ENCODE results near the gene CILP2.
A peak's percentile ranks its signal among the peaks of the same experiment; 100 is the strongest.

Gene CILP2

DNA sequence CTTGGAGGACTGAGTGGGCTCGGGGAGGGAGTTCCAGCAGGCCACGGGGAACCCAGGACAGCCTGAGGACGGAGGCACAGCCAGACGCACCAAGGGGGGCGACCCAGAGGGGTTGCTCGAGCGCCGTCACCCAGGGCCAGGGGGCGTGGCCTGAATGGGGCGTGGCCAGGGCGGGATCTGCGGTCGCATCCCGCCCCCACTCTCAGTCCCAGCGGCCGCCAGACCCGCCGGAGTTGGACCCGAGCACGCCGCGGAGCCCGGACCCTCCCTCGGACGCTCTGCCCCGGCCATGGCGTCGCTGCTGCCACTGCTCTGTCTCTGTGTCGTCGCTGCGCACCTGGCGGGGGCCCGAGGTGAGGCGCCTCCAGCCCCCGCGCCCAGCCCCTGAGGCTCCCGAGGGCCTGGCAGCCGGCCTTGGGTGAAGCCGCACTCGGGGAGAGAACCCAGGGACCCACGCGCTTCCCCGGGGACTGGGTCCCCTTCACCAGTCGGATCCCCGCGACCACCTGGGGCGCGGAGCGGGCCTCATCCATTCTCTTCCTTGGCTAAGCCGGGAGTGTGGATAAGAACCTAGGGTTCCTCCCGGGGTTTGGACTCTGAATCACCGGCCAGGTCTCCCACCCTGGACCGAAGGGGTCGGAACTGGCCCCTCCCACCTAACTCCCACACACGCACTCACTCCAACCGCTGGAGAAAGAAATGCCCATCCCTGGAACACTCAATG is at the start of gene CILP2:
Gene CILP2, plus strand, starts transcription at position 205 of the 724 bp plus-strand sequence. Its CDS starts 85 bp downstream, at position 290.
- DNase-seq (ENCODE audit: low read depth, low spot score), result no peak
- H3K4me3 ChIP-seq, result peak within 1 kb of the TSS; percentile 56
- H3K27ac ChIP-seq, result no peak within 1 kb of the TSS
- TF ChIP-seq EZH2 (IDR thresholded peaks at IDR 0.05) (no peak), FOXP2 (optimal IDR thresholded peaks at IDR 0.05; ENCODE audit: control extremely low read depth, extremely low read length, insufficient read depth) (no peak), POLR2AphosphoS5 (IDR thresholded peaks at IDR 0.05; ENCODE audit: borderline replicate concordance, low read depth, low read length) (no peak)
- no peaks in the 10 kb centered on the region for H3K9me3 ChIP-seq (ENCODE audit: low read depth, low read length)
- H3K36me3 ChIP-seq (ENCODE audit: insufficient read depth, low read length), result no peaks in the 10 kb centered on the region
- no peak within 1 kb of the TSS for H3K9ac ChIP-seq (ENCODE audit: insufficient read length)

- H3K27ac ChIP-seq, result peak overlapping the region; percentile 96
- peak overlapping the region; percentile 69 for H3K9ac ChIP-seq (ENCODE audit: insufficient read length)
- H3K36me3 ChIP-seq (ENCODE audit: insufficient read depth, low read length), result peaks cover 26% of the 10 kb centered on the region; the same call in 1 of the 2 replicates
- no peaks in the 10 kb centered on the region for H3K9me3 ChIP-seq (ENCODE audit: low read depth, low read length)
- TF ChIP-seq EZH2 (IDR thresholded peaks at IDR 0.05) (no peak), POLR2AphosphoS5 (IDR thresholded peaks at IDR 0.05; ENCODE audit: borderline replicate concordance, low read depth, low read length) (no peak), FOXP2 (optimal IDR thresholded peaks at IDR 0.05; ENCODE audit: control extremely low read depth, extremely low read length, insufficient read depth) (no peak)
- peak overlapping the region; percentile 67 for H3K4me3 ChIP-seq
- peak; percentile 70 for DNase-seq (ENCODE audit: low read depth, low spot score)
Observed at GRCh38 chr19:19488875-19489690, 49.0 kb upstream of the CILP2 start.

DNA sequence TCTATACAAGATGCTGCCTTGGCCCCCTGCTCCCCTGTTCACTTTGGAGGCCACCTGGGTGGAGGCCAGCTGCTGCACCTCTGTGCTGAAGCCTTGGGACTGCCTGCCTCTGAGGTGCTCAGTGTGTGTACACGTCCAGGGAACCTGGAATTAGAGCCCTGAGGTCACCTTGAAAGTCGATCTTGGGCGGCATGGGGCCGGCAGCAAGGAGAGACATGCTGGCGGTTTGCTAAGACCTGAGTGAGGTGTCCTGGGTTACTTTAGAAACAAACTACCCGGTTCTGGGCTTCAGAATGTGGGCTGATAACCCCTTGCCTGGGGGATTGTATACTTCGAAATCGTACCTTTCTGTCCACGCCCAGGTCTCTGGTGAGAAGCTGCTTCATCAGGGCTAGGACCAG is 48.3 kb upstream of the CILP2 start:
- no peak overlapping the region for H3K9ac ChIP-seq (ENCODE audit: insufficient read length)

DNA sequence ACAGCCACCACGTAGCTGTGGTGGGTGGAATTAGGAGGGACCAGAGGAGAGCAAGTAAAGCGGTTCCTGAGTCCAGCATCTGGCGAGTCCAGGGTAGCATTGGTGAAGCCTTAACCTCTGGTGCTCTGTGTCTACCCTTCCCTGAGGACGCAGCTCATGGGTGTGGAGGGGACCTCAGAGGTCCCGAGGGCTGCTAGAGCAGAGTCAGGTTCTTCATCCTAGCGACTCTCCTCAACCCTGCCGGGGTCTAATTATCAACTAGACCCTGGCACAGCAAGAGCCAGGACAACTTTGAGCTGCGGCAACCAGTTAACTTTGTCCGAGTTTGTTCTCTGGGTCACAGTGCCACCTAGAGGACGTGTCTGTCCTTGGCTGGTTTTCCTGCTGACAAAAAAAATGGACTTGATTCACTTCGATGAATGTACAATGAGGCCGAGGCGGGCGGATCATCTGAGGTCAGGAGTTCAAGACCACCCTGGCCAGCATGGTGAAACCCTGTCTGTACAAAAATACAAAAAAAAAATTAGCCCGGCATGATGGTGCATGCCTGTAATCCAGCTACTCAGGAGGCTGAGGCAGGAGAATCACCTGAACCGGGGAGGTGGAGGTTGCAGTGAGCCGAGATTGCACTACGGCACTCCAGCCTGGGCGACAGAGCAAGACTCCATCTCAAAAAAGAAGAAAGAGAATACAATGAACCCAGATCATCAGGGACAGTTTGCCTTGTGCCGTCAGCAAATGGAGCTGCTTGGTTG is 47.7 kb upstream of the CILP2 start:
- peak overlapping the region; percentile 96 for H3K27ac ChIP-seq
- no peaks in the 10 kb centered on the region for H3K9me3 ChIP-seq (ENCODE audit: low read depth, low read length)
- peak; percentile 30 for DNase-seq (ENCODE audit: low read depth, low spot score)
- H3K36me3 ChIP-seq (ENCODE audit: insufficient read depth, low read length), result peaks cover 35% of the 10 kb centered on the region; the same call in 1 of the 2 replicates
- no peak overlapping the region for H3K9ac ChIP-seq (ENCODE audit: insufficient read length)
- H3K4me3 ChIP-seq, result no peak overlapping the region
- TF ChIP-seq EZH2 (IDR thresholded peaks at IDR 0.05) (no peak), POLR2AphosphoS5 (IDR thresholded peaks at IDR 0.05; ENCODE audit: borderline replicate concordance, low read depth, low read length) (no peak), FOXP2 (optimal IDR thresholded peaks at IDR 0.05; ENCODE audit: control extremely low read depth, extremely low read length, insufficient read depth) (no peak)

More for the DNA sequence above, 48.3 kb upstream of the CILP2 start:
- H3K36me3 ChIP-seq (ENCODE audit: insufficient read depth, low read length), result peaks cover 34% of the 10 kb centered on the region; the same call in 1 of the 2 replicates
- no peaks in the 10 kb centered on the region for H3K9me3 ChIP-seq (ENCODE audit: low read depth, low read length)
- DNase-seq (ENCODE audit: low read depth, low spot score), result no peak
- peak overlapping the region; percentile 96 for H3K27ac ChIP-seq
- H3K4me3 ChIP-seq, result no peak overlapping the region
- TF ChIP-seq POLR2AphosphoS5 (IDR thresholded peaks at IDR 0.05; ENCODE audit: borderline replicate concordance, low read depth, low read length) (no peak), EZH2 (IDR thresholded peaks at IDR 0.05) (no peak), FOXP2 (optimal IDR thresholded peaks at IDR 0.05; ENCODE audit: control extremely low read depth, extremely low read length, insufficient read depth) (no peak)

- Histone ChIP-seq H3K36me3 (ENCODE audit: insufficient read depth, low read length) (peaks cover 45% of the 10 kb centered on the region), H3K4me3 (no peak overlapping the region), H3K27ac (no peak overlapping the region), H3K9ac (ENCODE audit: insufficient read length) (no peak overlapping the region), H3K9me3 (ENCODE audit: low read depth, low read length) (no peaks in the 10 kb centered on the region)
- TF ChIP-seq POLR2AphosphoS5 (IDR thresholded peaks at IDR 0.05; ENCODE audit: borderline replicate concordance, low read depth, low read length) (no peak), FOXP2 (optimal IDR thresholded peaks at IDR 0.05; ENCODE audit: control extremely low read depth, extremely low read length, insufficient read depth) (no peak), EZH2 (IDR thresholded peaks at IDR 0.05) (no peak)
- DNase-seq (ENCODE audit: low read depth, low spot score), result no peak
Observed at GRCh38 chr19:19491321-19492025, 46.6 kb upstream of the CILP2 start.

DNA sequence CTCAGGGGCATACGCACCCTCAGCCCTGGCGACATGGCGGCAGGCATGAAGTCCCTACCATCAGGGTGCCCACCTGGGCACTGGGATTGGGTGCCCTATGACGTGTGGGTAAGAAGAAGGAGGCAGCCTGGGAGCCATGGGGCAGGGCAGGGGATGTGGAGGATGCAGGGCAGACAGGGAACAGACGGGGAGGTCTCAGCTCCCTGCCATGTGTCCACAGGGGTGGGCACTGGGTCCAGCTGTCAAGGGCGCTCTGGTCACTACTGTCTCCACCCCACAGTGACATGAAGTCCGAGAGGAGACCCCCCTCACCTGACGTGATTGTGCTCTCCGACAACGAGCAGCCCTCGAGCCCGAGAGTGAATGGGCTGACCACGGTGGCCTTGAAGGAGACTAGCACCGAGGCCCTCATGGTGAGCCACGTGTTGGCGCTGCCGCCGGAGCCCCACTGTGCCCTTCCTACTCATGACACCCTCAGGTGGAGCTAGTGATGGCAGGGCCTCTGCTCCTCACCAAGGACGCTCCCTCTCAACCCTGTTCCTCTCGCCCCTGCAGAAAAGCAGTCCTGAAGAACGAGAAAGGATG is 45.9 kb upstream of the CILP2 start:
- Histone ChIP-seq H3K9ac (ENCODE audit: insufficient read length) (no peak overlapping the region), H3K4me3 (no peak overlapping the region), H3K27ac (0 out of 2 replicates have a peak overlapping the region, but pooled peaks have one; percentile 9), H3K36me3 (ENCODE audit: insufficient read depth, low read length) (peaks cover 48% of the 10 kb centered on the region), H3K9me3 (ENCODE audit: low read depth, low read length) (no peaks in the 10 kb centered on the region)
- DNase-seq (ENCODE audit: low read depth, low spot score), result no peak
- TF ChIP-seq EZH2 (IDR thresholded peaks at IDR 0.05) (no peak), POLR2AphosphoS5 (IDR thresholded peaks at IDR 0.05; ENCODE audit: borderline replicate concordance, low read depth, low read length) (no peak), FOXP2 (optimal IDR thresholded peaks at IDR 0.05; ENCODE audit: control extremely low read depth, extremely low read length, insufficient read depth) (no peak)

- H3K4me3 ChIP-seq, result no peak overlapping the region
- DNase-seq (ENCODE audit: low read depth, low spot score), result no peak
- no peak for TF ChIP-seq POLR2AphosphoS5 (IDR thresholded peaks at IDR 0.05; ENCODE audit: borderline replicate concordance, low read depth, low read length)
- TF ChIP-seq EZH2 (IDR thresholded peaks at IDR 0.05), result no peak
- no peak for TF ChIP-seq FOXP2 (optimal IDR thresholded peaks at IDR 0.05; ENCODE audit: control extremely low read depth, extremely low read length, insufficient read depth)
- H3K9me3 ChIP-seq (ENCODE audit: low read depth, low read length), result no peaks in the 10 kb centered on the region
- no peak overlapping the region for H3K9ac ChIP-seq (ENCODE audit: insufficient read length)
- H3K36me3 ChIP-seq (ENCODE audit: insufficient read depth, low read length), result peaks cover 64% of the 10 kb centered on the region
- no peak overlapping the region for H3K27ac ChIP-seq
Observed at GRCh38 chr19:19493841-19494546, 44.1 kb upstream of the CILP2 start.
